HTERT RPE-1 (cell line): ENCODE data around the gene TYW1B.
"Not testable (repeated sequence)": the region's sequence is repeated elsewhere in the genome, so short reads cannot be mapped to it uniquely, and the experiment has no call there.

Source experiments
- in situ Hi-C: fragments of 300-500 bp; cut with MboI; formaldehyde crosslinking; loops from 4 replicates; pipeline ENCODE4 v1.14.3; 2020; ENCODE audit warnings: low sequenced_read_pairs

TYW1B gene

DNA sequence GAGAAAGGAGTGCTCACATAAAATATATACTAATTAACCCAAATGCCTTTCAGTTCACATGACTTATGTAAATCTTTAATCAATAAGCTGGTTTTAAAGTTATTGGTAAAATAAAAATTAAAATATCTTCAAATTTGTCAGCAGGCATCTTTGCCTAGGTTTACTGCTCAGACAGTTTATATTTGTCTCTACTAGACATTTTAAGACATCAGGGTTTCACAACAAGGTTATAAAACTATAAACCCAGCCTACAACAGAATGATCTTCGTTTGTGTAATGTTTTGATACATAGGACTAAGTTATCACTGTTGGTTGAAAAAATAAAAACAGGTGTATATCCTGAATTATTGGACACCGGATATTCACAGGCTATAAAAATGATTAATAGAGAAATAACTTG is 67.4 kb downstream of the TYW1B start:
- in situ Hi-C loops: no loop called here

DNA sequence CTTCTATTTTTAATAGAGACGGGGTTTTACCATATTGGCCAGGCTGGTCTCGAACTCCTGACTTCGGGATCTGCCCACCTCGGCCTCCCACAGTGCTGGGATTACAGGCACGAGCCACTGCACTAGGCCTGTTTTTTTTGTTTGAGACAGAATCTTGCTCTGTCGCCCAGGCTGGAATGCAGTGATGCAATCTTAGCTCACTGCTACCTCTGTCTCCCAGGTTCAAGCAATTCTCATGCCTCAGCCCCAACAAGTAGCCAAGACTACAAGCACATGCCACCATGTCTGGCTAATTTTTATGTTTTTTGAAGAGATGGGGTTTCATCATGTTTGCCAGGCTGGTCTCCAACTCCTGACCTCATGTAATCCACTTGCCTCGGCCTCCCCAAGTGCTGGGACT is 73.7 kb downstream of the TYW1B start:
- in situ Hi-C loops: no loop called here

DNA sequence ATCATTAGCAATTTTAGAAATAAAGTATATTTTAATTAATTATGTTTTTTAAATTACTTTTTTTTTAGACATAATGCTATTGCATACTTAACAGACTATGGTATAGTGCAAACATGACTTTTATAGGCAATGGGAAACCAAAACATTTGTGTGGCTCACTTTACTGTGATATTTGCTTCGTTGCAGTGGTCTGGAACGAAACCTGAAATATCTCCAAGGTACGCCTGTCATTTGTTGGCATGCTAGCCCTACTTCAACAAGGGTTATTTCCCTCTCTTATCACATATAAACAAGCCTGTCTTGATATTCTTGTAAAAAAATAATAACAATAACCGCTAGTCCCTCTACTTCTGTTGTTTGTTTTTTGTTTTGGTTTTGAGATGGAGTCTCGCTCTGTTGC is 74.2 kb downstream of the TYW1B start:
- in situ Hi-C loops: no loop called here

DNA sequence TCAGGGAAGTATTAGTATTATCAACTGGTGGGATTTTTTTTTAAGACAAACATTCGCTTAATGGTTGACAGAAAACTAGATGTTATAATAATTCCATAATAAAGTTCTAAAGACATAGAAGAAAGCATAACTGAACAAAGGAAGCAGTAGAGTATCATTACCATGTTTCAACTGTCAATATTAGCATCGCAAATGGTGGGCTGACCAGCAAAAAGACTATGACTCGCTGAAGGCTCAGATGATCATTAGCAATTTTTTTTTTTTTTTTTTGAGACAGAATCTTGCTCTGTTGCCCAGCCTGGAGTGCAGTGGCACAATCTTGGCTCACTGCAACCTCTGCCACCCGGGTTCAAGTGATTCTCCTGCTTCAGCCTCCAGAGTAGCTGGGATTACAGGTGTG is 74.8 kb downstream of the TYW1B start:
- in situ Hi-C loops: not testable (repeated sequence)

DNA sequence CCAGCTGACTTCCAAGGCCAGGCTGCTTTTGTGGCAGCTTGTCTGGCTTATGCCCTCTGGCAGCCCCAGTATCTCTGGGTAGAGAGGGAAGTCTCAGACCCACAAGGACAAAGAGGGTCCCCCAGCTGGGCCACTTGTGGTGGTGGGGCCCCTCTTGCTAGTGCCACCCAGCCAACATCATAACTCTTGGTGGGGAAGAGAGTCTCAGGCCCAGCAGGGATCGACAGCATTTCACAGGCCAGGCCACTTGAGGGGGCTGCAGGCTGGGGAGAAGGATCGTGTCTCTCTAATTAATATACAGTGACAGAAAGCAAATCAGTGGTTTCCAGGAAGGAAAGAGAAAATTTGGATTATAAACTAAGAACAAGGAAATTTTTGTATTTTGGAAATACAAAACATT is 76.0 kb downstream of the TYW1B start:
- in situ Hi-C loops: no loop called here

DNA sequence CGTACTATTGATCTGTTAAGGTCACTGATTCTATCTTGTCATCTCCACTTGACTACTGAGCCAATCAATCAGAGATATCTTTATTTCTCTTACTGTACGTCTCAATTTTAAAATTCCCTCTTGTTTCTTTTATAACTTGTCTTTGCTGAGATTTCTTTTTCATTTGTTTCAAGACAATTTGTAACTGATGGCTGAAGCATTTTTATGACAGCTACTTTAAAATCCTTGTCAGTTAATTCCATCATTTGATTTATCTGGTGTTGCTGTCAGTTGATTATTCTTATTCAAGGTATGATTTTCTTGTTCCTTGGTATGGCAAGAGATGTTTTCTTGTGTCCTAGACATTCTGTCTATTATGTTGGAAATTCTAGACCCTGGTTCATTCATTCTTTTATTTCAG is 76.6 kb downstream of the TYW1B start:
- in situ Hi-C loops: no loop called here

DNA sequence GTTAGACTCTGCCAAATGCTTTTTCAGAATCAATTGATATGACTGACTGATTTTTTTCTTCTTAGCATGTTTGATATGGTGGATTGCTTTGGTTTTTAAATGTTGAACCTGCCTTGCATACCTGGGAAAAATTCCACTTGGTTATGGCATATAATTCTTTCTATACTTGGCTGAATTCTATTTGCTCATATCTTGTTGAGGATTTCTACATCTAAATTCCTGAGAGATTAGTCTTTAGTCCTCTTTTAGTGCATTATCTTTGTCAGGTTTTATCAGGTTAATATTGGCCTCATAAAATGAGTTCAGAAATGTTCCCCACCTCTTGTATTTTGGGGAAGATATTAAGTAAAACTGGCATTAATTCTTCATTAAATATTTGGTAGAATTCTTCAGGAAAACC is 79.4 kb downstream of the TYW1B start:
- in situ Hi-C loops: not testable (repeated sequence)

DNA sequence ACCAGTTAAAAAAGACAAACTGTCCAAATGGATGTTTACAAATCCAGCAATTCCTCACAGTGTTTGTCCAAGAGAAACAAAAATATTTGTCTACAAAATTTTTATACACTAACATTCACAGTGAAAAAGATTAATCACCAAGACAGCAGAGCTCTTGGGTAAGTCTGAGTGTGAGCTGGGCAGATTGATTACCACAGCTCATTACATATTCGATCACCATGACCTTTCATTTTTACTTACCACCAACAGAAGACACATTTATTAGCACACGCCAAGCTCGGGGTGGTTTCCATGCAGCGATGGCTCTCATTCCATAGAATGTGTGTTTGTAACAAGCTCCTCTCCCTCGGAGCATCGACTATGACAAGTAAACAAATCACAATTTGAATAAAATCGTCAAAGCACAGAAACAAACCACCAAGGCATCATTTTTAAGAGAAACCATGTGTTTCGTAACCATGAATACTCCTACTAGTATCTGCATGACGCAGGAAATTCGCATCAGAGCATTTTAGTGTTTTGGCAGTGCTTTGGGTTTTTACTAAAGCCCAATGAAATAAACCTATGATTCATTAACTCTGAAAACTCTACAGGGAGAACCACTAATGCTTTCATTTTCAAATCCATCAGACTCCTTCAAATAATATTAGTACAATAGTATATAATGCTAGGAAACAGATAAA is 83.6 kb downstream of the TYW1B start:
- in situ Hi-C loops: not testable (repeated sequence)

DNA sequence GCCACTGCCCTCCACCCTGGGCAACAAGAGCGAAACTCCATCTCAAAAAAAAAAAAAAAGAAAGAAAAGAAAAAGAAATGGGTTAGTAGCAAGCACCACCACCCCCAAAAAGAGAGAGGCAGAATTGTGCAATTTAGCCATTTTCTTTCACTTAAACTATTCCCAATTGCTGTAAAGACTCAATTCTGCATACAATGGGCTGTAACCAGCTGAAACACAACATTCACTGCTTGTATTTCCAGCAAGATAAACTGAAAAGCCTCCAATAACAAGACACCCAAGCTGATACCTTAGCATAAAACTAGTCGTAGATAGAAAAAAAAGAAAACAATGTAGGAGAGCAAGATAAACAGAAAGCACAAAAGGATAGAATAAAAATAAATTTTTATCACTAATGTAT is 84.2 kb downstream of the TYW1B start:
- in situ Hi-C loops: not testable (repeated sequence)

DNA sequence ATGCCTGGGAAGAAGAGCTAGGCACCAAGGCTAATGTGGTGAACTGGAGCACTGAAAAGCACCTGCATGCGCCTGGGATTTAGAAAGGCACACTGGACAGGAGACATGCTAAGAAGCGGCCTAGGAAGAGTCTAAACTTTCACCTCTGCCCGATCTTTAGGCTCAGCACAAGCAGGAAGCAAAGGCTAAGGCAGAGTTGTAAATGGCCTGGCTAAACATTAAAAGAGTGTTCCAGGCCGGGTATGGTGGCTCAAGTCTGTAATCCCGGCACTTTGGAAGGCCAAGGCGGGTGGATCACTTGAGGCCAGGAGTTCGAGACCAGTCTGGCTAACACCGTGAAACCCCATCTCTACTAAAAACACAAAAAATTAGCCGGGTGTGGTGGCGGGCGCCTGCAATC is 88.3 kb downstream of the TYW1B start:
- in situ Hi-C loops: not testable (repeated sequence)

DNA sequence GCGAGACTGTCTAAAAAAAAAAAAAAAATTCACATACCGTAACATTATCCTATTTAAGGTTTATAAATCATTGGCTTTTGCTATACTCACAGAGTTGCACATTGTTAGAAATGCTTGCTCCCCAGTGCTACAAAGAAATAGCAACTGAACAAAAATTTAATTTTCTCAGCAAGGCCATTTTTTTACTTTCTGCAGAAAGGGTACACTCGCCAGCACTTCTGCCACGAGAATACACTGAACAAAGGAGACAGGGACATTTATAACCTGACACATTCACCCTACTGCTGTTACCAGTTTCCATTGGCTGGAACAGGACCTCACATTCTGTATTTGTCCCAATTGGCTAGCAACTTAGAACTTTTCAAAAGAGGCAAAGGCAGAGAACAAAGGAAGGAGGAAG is 92.1 kb downstream of the TYW1B start:
- in situ Hi-C loops: not testable (repeated sequence)

DNA sequence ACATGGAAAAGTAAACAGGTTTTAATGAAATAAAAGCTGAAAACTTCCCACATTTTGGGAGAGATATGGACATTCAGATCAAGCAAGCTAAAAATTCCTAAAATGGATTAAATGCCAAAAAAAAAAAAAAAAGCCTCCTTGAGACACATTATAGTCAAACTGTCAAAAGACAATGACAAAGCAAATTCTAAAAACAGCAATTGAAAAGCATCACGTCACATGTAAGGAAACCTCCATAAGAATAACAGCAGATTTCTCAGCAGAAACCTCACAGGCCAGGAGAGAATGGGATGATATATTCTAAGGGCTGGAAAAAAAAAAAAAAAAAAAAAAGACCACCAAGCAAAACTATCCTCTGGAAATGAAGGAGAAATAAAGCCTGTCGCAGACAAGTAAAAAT is 97.2 kb downstream of the TYW1B start:
- in situ Hi-C loops: not testable (repeated sequence)

DNA sequence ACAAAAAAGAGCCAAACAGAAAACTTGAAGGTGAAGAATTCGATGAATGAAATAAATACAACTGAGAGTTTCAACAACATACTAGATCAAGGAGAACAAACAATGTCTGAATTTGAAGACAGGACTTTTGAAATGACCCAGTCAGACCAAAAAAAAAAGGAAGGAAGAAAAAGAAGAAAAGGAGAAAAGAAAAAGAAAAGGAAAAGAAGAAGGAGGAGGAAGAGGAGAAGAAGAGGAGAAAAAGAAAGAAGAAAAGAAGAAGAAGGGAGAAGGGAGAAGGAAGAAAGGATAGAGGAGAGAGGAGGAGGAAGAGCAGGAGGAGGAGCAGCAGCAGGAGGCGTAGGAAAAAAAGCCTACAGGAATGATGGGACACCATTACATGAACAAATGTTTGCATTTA is 97.6 kb downstream of the TYW1B start:
- in situ Hi-C loops: not testable (repeated sequence)

DNA sequence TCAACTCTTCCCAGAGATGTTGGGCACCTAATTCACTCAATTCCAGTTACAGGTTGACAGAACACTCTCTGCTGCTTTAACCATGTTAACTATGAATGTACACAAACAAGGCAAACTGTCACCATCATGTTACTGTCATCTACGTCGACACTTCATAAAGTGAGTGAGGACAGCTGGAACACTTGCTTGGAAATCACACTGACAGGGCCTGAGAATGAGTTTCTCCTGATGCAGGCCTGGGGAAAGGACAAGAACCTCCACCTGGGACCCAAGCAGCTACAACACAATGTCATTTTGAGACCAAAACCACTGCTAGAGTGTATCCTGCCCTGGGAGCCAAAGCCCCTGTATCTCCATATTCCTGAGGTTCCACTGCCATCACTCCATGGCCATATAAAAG is 98.9 kb downstream of the TYW1B start:
- in situ Hi-C loops: not testable (repeated sequence)

DNA sequence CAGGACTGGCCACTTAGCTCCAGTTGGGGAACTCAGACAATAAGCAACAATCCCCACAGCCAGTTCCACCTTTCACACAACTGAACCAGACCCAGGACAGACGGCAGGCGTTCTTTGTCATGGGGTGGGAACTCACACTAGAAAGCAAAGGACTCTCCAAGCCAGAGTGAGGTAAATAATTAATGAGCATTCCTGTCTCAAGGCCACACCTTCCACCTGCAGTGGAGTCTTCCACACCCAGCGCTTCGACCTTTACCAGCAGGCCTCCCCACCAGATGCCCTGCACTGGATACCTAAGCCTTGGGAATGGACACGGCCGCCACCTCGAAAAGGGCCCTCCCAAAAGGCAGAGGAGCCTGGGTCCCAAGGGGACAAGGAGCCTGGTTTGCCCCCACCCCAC is 105.3 kb downstream of the TYW1B start:
- in situ Hi-C loops: not testable (repeated sequence)

DNA sequence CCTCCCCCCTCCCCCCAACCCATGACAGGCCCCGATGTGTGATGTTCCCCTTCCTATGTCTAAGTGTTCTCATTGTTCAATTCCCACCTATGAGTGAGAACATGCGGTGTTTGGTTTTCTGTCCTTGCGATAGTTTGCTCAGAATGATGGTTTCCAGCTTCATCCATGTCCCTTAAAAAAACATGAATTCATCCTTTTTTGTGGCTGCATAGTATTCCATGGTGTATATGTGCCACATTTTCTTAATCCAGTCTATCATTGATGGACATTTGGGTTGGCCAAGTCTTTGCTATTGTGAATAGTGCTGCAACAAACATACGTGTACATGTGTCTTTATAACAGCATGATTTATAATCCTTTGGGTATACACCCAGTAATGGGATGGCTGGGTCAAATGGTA is 107.1 kb downstream of the TYW1B start:
- in situ Hi-C loops: not testable (repeated sequence)

DNA sequence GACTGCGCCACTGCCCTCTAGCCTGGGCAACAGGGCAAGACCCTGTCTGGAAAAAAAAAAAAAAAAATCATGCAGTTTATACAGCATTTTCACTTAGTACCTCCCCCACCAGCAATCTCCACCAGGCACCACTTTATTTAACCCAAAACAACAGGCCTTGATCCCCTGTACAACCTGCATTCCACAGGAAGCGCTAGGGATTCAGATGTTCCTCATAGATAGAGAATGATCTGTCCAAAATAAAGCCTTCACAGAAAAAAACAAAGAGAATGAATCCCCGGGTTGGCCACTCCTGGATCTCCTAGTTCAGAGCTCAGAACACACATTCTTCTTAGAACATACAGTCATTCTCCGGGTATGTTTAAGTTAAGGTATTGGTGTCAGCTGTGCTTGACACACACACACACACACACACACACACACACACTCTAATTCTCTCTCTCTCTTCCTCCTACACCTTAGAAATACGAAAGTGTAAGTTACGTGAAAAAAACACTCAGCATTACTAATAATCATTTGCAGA is 110.7 kb downstream of the TYW1B start:
- in situ Hi-C loops: not testable (repeated sequence)

DNA sequence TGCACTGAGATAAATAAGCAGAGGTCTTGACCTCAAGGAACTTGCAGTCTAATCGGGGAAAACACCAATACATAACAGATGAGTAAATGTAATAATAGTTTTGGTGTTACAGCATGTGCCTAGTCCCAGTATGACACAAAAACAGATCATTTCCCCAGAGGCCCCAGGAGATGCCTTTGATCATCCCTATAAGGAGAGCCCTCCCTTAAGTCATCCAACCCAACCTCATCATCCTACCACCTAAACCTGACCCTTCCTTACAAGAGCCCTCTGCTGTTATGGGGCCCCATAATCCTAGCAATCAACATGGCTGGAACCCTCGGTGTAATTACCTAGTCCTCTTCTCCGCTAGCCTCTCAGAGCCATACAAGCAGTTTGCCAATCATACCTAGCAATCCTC is 116.1 kb downstream of the TYW1B start:
- in situ Hi-C loops: not testable (repeated sequence)

DNA sequence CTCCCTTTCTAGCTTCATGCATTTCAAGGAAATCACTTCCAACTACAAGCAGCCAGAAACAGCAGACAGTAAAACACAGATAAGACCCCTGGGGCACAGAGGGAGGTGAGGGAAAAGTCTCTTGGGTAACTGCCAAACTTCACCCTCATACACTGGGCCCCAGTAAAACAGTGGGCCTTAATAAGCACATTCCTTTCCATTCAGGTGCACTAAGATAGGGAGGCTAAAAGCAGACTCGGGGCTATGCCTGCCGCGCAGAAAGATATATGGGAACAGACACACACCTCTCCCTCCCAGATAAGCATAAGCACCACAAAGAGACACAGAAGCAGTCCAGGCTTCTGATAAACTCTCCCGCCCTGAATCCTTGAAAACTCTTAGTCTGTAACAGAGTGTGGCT is 117.0 kb downstream of the TYW1B start:
- in situ Hi-C loops: no loop called here

DNA sequence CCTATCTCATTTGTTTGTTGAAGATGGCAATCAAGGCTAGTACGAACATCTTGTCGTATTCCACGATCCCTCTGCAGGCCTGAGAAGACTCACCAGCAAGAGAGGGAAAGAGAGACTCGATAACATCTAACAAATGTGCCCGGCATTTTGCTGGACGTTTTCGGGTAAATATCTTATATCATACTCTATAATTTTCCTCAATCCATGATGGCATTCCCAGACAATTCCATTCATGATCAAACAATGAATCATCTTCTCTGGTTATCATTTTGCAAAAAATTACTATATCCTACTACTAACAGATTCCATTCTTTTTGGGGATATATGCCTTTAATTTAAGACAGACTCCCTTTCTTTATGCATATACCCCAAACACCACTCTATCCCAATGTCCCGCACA is 118.1 kb downstream of the TYW1B start:
- in situ Hi-C loops: no loop called here

DNA sequence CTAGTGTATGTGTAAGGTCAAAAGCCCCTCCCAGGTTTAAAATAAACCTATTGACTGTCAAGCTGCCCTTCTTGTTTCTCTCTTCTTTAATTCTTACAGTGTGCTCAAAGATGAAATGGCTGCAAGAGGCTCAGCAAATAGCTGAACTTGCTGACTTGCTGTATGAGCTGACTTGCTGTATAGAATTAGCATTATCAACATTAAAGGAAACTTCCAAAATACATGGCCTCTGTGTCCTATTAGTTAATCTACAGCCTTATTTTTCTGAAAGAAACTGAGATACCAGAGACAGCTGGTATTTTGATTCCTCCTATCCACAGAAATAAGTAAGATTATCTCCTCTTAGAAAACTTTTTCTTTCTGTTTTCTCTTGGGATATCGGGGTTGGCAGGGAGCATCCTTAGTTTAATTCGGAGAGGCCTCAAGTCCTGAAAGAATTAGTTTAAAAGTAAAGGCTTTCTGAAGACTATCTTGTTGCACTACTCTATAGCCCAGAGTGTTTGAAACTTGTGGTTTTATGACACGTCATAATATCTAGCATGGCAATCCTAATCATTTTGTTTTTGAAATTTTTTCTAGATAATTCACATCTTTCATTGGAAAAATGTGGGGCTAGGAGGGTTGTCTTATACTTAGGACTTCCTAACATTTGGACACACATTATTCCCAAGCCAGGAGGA is 119.5 kb downstream of the TYW1B start:
- in situ Hi-C loops: not testable (repeated sequence)

DNA sequence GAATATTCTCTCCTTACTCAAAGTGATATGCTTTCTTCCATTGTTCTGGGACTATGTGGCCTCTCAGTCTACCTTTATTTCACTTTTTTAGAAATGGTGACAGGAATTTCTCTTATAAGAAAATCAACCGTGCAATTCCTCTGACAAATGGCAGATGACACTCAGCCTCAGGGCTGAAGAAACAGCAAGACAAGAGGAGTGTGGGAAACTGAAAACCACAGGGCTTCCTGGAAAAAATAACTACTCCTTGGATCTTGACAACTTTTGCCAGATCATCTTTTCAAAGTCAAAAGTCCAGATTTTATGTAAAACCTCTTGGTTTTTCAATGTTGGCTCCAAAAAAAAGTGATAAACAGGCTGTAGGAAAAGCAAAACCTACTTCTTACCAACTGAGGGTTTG is 121.5 kb downstream of the TYW1B start:
- in situ Hi-C loops: no loop called here

DNA sequence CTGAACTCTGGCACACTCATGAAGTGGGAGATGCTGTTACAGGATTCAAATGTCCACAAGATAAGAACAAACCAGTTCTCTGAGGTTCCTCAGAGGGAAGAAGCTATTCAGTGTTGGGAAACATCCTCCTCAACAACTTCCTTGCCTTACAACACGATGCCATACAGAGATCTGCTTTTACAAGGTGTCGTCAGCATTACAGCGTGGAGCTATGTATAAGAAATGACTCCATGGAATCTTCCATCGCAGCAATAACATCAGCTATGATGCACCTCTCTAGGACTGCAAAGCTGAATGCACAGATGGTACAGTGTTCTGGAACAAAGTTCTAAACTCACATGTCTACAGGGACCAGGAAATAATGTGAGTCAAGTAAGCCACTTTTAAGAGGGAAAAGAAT is 122.3 kb downstream of the TYW1B start:
- in situ Hi-C loops: not testable (repeated sequence)
